HPDE6-E6E7 (cell line): Measurements from ENCODE around the gene ZFP62.

Source experiments
- DNase-seq: peaks from one replicate; pipeline ENCODE4 v3.0.0; 2011; ENCODE audit warnings: missing footprints; ENCODE audit errors: extremely low spot score

ZFP62 gene

DNA sequence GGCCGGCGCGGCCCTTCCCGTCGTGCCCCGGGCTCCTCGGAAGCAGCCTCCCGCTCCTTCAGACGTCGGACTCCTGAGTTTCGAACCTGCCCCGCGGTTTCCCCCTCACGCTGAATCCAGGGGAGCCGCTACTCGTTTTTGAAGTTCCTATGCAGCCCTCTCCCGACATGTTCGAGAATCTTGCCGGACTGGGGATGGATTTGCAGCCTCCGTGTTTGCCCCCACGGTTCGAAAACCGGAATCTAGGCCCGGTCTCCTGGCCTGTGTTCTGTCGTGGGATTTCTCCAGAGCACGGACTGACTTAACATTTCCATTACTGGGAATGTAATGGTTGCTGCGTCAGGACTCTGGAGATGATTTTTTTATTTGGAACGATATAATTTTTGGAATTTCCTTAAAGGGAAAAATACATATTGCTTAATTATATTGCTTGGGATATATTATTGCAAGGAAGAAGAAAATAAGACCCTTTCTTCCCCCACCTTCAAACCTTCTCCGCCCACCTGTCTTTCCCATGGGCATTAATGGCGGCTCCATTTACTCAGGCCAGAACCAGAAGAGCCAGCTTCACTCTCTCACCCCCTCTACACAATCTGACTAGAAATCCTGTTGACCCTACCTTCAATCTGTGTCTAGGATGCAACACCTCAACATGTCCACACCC is 50.0 kb downstream of the ZFP62 start:
- DNase-seq, result no peak

DNA sequence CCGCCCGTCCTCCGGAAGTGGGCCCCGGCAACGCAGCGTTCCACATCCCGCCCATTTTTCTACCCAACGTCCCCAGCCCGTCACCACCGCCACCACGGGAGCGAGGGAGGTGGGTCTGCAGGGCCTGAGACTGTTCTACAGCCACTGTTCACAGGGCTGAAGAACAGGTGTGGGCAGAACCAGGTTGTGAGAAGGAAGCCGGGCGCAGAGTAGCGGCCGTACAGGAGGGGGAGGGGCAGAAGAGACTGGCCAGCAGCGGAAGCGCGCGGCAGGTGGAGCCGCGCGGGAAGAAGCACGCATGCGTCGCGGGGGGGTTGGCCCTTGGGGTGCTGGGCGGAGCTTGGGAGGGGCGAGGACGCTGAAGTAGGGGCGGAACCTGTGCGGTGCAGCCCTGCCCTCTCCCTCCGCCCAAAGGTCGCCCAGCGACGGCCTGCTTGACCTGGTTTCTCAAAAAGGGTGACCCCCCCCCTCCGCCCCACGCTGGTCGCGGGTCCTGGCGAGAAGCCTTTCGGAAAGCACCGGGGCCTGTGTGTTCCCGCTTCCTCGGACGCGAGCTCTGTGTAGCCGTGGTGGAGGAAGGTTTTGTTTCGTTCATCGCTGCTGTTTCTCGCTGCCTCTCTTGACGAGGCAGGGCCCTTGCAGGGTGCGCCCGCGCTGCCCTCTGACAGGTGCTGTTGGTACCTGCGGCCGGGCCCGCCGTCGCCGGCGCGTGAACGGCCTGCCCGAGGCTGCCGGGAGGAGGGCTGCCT is 50.7 kb downstream of the ZFP62 start:
- peak; percentile 81 for DNase-seq

DNA sequence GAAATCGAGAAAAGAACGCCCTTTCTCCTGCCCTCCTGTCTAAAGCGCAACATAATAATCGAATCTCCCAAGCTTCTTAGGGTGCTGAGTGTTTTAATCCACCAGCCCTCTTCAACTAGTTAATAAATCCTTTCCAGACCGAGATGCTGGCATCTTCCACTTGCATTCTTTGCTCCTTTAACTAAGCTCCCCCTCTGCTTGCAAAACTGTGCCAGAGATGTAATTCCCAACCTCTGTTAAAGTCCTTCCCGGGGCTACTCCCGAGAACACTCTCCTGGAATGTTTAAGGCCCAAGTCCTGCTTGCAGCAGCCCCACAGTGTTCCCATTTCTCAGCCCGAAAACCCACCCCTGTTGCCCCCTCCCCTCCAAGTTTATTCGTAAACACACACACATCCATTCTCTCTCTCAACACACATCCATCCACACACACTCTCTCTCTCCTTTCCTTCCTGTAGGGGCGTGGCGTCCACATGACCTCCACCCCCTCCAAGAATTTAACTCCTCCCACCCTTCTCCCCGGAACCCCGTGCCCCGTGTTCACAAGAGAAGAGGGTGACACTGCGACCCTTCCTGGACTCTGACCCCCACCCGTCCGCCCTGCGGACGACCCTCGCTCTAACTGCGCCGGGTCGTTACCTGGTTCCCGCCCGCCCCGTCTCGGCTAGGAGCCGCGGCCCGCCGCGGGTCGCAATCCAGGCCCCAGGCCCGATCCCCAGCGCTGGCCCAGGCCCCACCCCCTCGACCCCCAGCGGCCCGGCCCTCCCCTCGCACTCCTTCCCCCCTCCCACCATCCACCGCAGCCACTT is 51.5 kb downstream of the ZFP62 start:
- peak; percentile 86 for DNase-seq

DNA sequence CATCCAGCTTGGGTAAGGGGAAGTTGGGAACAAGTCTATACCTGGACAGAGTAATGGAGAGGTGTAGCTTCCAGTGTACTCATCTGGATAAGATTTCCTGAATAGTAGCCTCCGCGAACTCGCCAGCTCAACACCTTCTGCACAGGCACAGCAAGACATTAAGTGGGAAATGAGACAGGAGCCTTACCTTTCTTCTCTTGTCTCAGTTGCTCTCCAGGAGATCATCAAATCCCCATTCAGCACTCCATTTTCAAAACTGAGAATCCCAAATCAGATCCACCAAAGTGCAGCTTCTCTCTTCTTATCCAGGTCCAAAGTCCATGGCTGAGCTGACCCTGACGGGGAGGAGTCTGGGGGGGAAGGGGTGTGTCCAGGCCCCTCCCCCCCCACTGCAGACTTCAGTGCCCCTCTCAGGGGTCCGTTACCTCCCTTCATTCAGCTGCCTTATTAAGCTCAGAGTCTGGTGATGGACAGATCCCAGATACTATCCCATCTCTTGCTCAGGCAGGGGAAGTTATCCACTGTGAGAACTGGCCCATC is 52.5 kb downstream of the ZFP62 start:
- DNase-seq, result no peak

DNA sequence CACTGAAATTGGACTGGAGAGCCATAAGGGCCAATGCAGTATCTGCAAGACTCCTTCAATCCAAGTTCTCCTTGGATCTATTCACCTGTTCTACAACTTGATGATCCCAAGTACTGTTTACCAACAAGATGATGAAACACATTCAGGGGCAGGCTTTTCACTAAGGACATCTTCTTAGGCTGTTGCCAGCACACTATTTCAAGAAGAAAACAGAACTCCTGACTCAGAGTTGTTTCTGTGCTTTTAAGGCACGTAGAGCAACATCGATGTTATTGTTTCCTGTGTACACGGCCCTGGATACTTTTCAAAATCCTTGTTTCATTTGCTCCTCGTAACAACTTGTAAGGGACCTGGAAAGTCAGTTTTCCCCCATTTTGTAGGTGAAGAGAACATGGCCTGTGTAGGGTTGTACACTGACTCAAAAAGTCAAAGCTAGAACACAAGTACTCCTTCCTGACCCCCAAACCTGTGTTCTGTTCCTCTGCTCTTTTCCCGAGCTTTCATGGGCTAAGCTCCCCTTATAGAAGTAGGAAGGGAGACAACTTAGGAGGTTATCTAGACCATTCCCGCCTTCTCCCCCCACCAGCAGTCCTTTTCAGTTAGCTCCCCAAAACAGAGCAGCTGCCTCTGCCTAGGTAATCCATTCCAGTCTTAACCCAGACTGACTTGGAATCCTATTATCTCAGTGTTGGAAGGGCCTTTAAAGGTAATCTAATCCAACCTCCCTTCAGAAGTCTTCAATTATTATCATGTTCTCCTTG is 53.2 kb downstream of the ZFP62 start:
- no peak for DNase-seq

DNA sequence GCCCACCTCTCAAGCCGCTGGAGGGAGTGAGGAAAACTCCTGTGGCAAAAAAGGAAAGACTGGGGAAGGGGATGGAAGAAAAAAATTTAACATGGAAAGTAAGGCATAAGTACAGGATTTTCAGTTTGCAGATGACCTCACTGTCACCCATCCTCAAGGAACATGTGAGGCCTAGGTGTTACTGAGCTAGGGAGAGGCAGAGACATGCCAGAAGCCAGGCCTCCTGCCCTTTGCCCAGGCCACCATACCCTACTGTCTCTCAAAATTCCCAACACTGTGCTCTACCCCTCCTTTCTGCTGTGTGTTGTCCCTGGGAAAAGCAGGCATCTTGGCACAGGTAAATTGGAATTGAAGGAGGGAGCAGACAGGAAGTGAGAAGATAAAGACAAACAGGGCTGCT is 54.0 kb downstream of the ZFP62 start:
- DNase-seq, result no peak

DNA sequence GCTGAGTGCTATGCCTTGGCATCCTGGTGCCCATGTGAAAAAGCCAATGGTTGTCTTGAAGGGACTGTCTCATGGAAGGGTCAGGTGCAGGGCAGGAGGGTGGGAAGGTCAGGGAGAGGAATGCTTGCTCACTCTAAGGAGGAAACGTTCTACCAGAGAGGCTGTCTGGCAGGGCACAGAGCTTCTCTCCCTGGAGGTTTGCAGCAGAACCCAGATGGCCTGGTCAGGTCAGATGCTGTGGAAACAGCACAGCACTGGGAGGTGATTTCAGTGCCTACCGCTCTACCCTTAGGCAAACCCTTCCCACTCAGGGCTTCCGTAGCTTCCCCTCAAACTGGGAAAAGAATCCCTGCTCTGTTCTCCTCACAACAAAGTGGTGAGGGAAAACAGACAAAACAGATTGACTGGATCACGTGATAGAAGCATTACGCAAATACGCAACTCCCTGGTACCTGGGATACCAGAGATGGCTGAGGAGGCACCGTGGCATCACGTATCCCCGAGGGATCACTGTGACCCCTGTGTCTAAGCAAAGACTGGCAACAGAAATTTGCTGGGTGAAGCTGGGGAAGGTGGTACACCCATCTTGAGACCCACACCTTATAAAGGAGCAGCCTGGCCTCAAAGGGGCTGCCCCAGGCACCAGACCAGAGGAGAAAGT is 54.6 kb downstream of the ZFP62 start:
- no peak for DNase-seq

DNA sequence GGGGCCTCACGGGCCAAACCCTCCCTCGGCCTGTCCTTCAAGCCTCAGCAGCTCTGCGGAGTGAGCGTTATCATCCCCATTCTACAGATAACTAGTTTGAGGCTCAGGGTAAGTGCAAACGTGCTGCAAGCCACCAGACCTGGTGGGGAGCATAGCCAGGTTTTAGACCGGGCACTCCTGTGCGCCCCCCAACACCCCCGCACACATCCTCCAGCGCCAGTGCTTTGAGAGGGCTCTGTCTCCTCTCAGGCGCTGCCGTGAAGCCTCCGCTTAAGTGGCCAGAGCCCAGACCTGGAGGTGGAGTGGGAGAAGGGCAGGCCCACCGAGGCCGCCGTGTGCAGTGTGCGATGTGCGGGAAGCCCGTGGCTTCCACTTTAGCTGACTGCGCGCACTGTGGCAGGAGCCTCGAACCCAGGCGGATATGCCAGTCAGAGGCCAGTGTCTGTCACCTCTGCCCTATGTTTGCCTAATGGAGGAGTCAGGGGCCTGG is 56.9 kb downstream of the ZFP62 start:
- DNase-seq, result no peak

DNA sequence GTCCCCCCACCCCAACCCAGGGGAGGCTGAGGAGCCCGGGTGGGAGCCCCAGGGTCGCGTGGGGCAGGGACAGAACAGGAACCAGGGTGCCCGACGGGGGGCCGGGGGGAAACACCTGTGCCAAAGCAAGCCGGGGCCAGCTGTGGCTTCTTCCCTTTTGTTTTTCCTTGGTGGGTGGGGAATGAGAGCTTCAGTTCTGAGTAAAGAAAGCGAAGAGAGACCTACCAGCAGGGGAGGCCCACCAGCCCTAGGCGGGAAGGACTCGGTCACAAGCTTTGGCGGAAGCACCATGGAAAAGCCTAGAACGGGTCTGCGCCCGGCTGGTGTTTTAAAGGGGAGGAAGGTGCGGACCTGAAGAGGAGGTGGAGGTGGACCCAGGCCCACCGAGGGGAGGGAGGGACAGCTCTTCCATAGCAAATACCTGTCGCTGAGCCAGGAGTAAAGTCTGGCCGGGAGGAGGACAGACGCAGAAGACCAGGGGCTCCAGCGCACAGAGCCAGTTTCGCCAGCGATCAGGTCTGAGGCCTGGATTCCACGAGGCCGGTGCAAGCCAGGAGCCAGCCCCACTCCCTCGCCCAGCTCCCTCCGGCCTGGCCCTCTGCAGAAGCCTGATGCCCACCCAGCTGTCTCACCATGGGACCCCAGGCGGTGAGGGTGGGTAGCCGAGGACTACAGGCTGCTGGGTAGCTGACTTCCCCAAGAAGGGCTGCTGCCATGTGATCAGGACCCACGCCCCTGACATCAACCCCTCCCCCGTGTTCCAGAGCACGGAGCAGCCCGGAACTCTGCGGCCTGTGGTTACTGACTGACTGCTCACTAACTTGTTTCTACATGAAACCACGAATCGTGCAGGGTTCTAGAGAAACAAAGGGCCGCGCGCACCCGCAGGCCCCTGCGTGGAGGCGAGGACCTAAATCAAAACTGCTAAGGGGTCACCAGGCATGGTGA is 57.6 kb downstream of the ZFP62 start:
- no peak for DNase-seq

DNA sequence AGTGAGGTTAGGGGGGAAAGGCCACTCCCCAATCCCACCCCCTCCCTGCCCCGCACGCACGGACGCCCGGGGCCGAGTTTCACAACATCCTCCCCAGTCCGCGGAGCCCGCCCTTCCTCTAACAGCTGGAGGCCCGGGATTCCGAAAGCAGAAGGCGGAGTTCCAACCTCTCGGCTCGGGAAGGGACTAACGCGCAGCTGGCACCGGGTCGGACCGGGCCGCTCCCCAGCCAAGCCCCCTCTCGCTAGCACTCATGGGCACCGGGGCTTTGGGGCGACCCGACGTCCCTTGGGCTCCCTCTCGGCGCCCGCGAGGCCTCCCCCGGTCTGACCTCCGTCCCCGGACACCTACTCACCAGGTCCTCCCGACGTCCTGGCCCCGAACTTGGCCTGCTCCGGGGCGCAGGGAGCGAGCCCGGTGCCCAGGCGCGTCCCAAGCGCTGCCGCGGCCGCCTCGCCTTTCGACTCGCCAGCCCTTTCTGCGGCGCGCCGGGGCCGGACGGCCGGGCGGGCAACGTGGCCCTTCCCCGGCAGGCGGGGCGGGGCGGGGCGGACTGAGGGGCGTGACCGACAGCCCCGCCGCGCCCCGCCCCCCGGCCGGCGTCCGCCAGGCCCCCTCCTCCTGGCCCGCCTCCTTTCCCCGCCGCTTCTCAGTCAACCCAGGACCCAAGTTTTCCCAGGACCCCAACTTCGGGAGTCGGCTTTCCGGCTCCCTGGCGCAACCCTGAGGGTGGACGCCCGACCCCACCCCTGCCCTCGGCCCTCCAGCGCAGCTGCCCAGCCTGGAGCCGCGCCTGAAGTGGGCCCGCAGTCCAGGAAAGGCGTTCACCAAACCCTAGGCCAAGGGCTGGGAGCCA is 58.5 kb downstream of the ZFP62 start, which contains the start of gene MGAT1:
Gene MGAT1, minus strand, starts transcription at position 482 of the 856 bp plus-strand sequence. CDS start 9,835 bp downstream, outside the sequence.
- DNase-seq, result peak; percentile 57

DNA sequence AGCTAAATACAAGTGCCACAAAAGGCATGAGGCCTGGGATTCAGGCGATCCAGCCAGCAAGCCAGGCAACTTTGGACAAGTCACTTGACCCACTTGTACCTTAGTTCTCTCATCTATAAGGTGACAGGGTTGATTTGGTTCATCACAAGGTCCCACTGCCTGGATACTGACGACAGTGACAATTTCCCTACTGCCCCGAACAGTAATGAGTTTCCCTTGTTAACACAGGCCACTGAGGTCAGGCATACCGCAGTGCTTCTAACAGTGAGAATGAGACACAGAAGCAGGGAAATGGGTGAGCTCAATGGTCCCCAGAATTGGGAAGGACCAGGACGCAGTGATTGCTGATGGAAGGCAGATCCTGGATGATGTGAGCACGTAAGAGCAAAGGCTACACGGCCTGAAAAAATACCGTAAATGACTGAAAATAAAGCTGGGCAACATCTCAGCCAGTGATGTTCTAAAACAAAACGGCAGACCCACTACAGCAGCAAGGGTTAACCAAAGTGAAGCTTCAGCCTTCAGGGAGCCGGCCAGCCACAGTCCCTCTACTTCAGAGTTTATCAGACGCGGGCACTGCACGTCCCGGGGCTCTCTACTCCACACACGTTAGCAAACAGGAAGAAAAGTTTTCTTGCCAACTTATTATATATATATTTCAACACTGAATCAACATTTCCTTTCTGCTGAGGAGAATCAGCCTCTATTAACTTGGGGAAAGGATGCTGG is 59.3 kb downstream of the ZFP62 start:
- no peak for DNase-seq

DNA sequence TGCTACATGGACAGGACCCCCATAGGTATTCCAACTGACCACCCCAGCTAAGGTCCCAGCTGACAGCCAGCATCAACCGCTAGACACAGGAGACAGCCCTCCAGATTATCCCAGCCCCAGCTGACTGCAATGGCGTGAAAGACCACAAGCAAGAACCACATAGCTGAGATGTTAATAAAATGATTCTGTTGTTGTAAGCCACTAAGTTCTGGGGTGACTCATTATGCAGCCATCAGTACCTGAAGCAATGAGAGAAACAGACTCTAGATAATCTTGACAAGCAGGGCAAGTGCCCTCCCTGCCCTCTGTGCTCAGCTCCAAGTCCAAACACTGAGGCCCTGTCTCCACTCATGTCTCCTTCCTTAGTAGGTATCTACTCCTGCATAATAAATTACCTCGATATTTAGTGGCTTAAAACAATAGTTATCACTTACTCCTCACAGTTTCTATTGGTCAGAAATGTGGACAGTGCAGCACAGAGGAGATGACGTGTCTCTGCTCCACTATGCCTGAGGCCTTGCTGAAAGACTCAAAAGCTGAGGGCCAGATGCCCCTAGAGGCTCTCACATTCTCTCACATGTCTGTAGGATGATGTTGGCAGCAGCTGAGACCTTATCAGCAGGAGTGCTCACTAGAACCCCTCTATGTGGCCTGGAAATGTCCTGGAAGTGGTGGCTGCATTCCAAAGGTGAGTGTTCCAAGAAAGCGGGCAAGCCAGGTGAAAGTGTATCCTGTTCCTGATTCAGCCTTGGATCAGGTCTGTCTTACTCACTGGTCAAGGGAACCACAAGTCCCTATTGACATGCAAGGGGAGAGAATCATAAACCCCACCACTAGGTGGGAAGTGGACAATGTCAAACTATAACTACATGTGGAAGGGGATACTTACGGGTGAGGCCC is 60.9 kb downstream of the ZFP62 start:
- peak; percentile 67 for DNase-seq

DNA sequence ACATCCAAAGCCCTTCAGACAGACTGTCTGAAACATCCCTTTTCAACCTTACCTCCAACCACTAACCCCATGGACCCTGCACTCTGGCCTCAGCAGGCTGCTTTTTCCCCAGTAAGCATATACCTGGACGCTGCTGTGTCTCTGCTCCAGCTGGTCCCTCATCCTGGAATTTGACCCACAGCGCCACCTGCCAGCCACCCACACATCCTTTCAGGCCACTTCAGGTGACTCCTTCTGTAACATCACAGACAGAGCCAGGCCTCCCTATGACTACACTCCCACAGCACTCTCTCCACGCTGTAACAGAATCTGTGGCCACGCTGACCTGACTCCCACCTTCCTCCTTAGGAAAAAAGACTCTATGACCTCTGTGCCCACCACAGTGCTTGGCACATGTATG is 61.9 kb downstream of the ZFP62 start:
- no peak for DNase-seq

DNA sequence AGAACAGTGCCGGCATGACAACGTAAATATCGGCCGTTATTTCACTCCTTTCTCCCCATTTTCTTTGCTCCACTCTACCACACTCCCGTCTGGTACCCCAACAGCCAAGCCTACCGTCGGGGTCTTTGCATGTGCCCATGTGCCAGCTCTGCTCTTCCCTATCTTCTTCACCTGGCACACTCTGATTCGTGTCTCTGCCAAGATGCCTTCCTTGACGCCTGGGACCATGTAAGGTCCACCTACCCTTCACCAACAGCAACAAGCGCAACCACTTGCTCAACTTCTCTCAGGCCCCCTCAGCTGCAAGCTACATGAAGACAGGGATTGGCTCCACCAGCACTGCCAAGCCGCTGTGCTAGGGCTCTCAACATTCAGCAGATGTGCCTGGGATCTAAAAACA is 62.9 kb downstream of the ZFP62 start:
- no peak for DNase-seq
